Measurements from ENCODE around the gene IL36A.

DNA sequence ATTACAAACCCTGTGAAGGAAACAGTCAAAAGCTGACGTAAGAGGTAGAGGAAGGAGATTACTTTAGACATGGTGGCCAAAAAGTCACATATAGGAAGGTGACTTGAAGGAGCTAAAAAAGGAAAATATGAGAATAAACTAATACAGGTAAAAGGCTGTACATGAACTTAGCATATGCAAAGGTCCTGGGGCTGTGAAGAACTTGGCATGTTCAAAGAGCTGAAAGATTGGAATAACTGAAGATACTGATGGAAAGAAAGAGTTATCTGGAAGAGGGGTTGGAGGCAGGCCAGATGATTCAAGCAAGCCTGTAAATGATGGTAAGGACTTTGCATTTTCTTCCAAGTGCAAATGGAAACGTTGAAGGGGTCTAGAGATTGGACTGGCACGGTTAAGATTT is 13.2 kb downstream of the IL36A start:
- TF ChIP-seq POLR2A (IDR thresholded peaks at IDR 0.05; ENCODE audit: low read length) = no peak
- no peak for TF ChIP-seq GATA1 (IDR thresholded peaks at IDR 0.05; ENCODE audit: low read depth, low read length)

Data from erythroblast (primary cell).